ENCODE data around the gene LEKR1. TPM values are rescaled to one million over a fixed set of nuclear protein-coding genes. Genes with fewer than 3 reads are reported as not detected.
A peak's percentile ranks its signal among the peaks of the same experiment; 100 is the strongest.
"Not testable (repeated sequence)": the region's sequence is repeated elsewhere in the genome, so short reads cannot be mapped to it uniquely, and the experiment has no call there.

LEKR1 gene
- total RNA-seq, 1 donor from 2014 or later = 0.27 TPM

DNA sequence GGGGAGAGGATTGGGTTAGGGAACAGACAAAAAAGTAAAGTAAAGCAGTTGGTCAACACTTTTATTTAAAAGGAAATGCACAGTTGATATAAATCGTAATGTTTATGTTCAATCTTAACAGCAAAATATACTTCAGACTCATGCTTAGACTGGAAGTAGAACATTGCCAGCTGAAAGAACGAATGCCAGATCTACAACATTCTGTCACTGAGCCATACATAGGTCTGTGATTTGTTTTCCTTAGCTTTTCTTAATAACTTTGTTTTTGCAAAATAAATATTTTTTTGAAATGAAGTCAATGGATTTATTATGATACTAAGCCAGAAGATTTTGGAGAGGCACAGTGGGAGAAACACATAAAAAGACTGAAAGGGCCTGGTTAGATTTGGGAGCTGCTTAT, 62.0 kb downstream of the LEKR1 start:
- Histone ChIP-seq H3K27me3 (ENCODE audit: insufficient read depth, low read length) (no peaks in the 10 kb centered on the region), H4K20me1 (ENCODE audit: insufficient read depth, low read length) (no peaks in the 10 kb centered on the region), H2AFZ (ENCODE audit: low read depth, low read length) (no peak overlapping the region), H3K4me1 (ENCODE audit: insufficient read depth, low read length) (no peaks in the 10 kb centered on the region), H3K9me3 (ENCODE audit: insufficient read depth, low read depth, low read length) (peaks cover 3% of the 10 kb centered on the region), H3K9ac (ENCODE audit: low read length) (no peak overlapping the region), H3K79me2 (ENCODE audit: insufficient read depth, low read length) (no peaks in the 10 kb centered on the region), H3K4me3 (ENCODE audit: insufficient read depth, low read depth, low read length) (no peak overlapping the region), H3K4me2 (ENCODE audit: low read length) (no peak overlapping the region), H3K27ac (ENCODE audit: low read depth, low read length) (no peak overlapping the region), H3K36me3 (ENCODE audit: insufficient read depth, low read length) (no peaks in the 10 kb centered on the region)
- TF ChIP-seq, protein P1, sequence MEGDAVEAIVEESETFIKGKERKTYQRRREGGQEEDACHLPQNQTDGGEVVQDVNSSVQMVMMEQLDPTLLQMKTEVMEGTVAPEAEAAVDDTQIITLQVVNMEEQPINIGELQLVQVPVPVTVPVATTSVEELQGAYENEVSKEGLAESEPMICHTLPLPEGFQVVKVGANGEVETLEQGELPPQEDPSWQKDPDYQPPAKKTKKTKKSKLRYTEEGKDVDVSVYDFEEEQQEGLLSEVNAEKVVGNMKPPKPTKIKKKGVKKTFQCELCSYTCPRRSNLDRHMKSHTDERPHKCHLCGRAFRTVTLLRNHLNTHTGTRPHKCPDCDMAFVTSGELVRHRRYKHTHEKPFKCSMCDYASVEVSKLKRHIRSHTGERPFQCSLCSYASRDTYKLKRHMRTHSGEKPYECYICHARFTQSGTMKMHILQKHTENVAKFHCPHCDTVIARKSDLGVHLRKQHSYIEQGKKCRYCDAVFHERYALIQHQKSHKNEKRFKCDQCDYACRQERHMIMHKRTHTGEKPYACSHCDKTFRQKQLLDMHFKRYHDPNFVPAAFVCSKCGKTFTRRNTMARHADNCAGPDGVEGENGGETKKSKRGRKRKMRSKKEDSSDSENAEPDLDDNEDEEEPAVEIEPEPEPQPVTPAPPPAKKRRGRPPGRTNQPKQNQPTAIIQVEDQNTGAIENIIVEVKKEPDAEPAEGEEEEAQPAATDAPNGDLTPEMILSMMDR (IDR thresholded peaks at IDR 0.05; ENCODE audit: insufficient read depth, low read depth, low read length) = no peak
- no peak for TF ChIP-seq EZH2 (IDR thresholded peaks at IDR 0.05; ENCODE audit: insufficient read depth, low read length)
- peaks cover 11% of the 10 kb centered on the region for H3K9me3 Mint-ChIP-seq (ENCODE audit: unreplicated experiment)
- H3K27ac Mint-ChIP-seq (ENCODE audit: unreplicated experiment) = no peak overlapping the region
- peaks cover 2% of the 10 kb centered on the region for H3K4me1 Mint-ChIP-seq (ENCODE audit: low read depth, unreplicated experiment)
- no peak for DNase-seq (ENCODE audit: low read depth)
- no peak overlapping the region for H3K4me3 Mint-ChIP-seq (ENCODE audit: unreplicated experiment)
- no peaks in the 10 kb centered on the region for H3K27me3 Mint-ChIP-seq (ENCODE audit: low read depth, unreplicated experiment)
- FAIRE-seq = no peak
- no peaks in the 10 kb centered on the region for H3K36me3 Mint-ChIP-seq (ENCODE audit: low read depth, unreplicated experiment)

DNA sequence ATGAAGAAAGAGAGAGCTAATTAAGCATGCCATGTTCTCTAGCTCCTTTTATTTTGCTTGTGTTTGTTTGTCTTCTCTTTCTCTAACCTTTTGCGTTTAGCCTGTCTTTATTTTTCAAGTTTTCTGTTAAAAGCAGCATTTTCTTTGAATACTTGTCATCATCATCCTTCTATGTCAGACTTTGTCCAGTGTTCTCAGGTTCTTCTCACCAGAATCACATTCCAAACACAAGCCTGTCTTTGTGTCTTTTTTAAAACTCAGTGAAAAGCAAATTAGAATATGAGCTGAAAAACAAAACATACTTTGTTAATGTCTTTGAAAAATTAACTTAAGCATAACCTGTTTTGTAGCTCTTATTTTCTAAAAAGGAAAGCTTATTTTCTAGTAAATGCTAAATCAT, 62.4 kb downstream of the LEKR1 start:
- no peaks in the 10 kb centered on the region for H3K36me3 ChIP-seq (ENCODE audit: insufficient read depth, low read length)
- H3K9me3 Mint-ChIP-seq (ENCODE audit: unreplicated experiment) = peaks cover 9% of the 10 kb centered on the region
- TF ChIP-seq EZH2 (IDR thresholded peaks at IDR 0.05; ENCODE audit: insufficient read depth, low read length) = no peak
- TF ChIP-seq, protein P1 (IDR thresholded peaks at IDR 0.05; ENCODE audit: insufficient read depth, low read depth, low read length) = no peak
- H3K4me3 Mint-ChIP-seq (ENCODE audit: unreplicated experiment) = no peak overlapping the region
- H3K27ac ChIP-seq (ENCODE audit: low read depth, low read length) = no peak overlapping the region
- H3K9ac ChIP-seq (ENCODE audit: low read length) = no peak overlapping the region
- H3K27me3 ChIP-seq (ENCODE audit: insufficient read depth, low read length) = no peaks in the 10 kb centered on the region
- peaks cover 2% of the 10 kb centered on the region for H3K4me1 Mint-ChIP-seq (ENCODE audit: low read depth, unreplicated experiment)
- H3K4me3 ChIP-seq (ENCODE audit: insufficient read depth, low read depth, low read length) = no peak overlapping the region
- H3K27me3 Mint-ChIP-seq (ENCODE audit: low read depth, unreplicated experiment) = no peaks in the 10 kb centered on the region
- H3K27ac Mint-ChIP-seq (ENCODE audit: unreplicated experiment) = no peak overlapping the region
- DNase-seq (ENCODE audit: low read depth) (no peak), FAIRE-seq (no peak)
- H4K20me1 ChIP-seq (ENCODE audit: insufficient read depth, low read length) = no peaks in the 10 kb centered on the region
- H3K9me3 ChIP-seq (ENCODE audit: insufficient read depth, low read depth, low read length) = peaks cover 3% of the 10 kb centered on the region
- no peak overlapping the region for H2AFZ ChIP-seq (ENCODE audit: low read depth, low read length)
- H3K79me2 ChIP-seq (ENCODE audit: insufficient read depth, low read length) = no peaks in the 10 kb centered on the region
- no peaks in the 10 kb centered on the region for H3K4me1 ChIP-seq (ENCODE audit: insufficient read depth, low read length)
- no peaks in the 10 kb centered on the region for H3K36me3 Mint-ChIP-seq (ENCODE audit: low read depth, unreplicated experiment)
- no peak overlapping the region for H3K4me2 ChIP-seq (ENCODE audit: low read length)

DNA sequence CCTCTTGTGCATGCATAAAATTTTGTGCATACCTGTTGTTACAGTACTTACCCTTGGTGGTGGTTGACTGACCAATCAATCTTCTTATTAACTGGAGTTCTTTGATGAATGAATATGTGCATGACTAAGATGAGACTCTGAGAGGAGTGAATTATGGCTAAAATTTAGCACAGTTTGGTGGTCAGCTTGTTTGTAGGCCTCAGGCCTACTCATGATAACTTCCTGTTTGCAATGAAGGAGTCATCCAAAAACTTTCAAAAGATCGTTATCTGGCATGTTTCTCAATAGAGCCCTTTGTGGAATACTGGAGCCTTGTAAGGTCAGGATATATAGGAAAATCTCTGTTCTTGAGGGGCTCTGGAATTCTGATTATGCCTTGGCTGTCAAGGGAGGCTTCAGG, 66.5 kb downstream of the LEKR1 start:
- Histone ChIP-seq H3K79me2 (ENCODE audit: insufficient read depth, low read length) (no peaks in the 10 kb centered on the region), H2AFZ (ENCODE audit: low read depth, low read length) (no peak overlapping the region), H4K20me1 (ENCODE audit: insufficient read depth, low read length) (no peaks in the 10 kb centered on the region), H3K36me3 (ENCODE audit: insufficient read depth, low read length) (no peaks in the 10 kb centered on the region), H3K9ac (ENCODE audit: low read length) (no peak overlapping the region), H3K27ac (ENCODE audit: low read depth, low read length) (no peak overlapping the region), H3K9me3 (ENCODE audit: insufficient read depth, low read depth, low read length) (no peaks in the 10 kb centered on the region), H3K4me1 (ENCODE audit: insufficient read depth, low read length) (no peaks in the 10 kb centered on the region), H3K4me2 (ENCODE audit: low read length) (no peak overlapping the region), H3K27me3 (ENCODE audit: insufficient read depth, low read length) (no peaks in the 10 kb centered on the region), H3K4me3 (ENCODE audit: insufficient read depth, low read depth, low read length) (no peak overlapping the region)
- Mint-ChIP-seq H3K4me3 (ENCODE audit: unreplicated experiment) (no peak overlapping the region), H3K36me3 (ENCODE audit: low read depth, unreplicated experiment) (no peaks in the 10 kb centered on the region), H3K27ac (ENCODE audit: unreplicated experiment) (no peak overlapping the region), H3K4me1 (ENCODE audit: low read depth, unreplicated experiment) (peaks cover 2% of the 10 kb centered on the region), H3K9me3 (ENCODE audit: unreplicated experiment) (peaks cover 8% of the 10 kb centered on the region), H3K27me3 (ENCODE audit: low read depth, unreplicated experiment) (no peaks in the 10 kb centered on the region)
- TF ChIP-seq EZH2 (IDR thresholded peaks at IDR 0.05; ENCODE audit: insufficient read depth, low read length) = no peak
- TF ChIP-seq, protein P1 (IDR thresholded peaks at IDR 0.05; ENCODE audit: insufficient read depth, low read depth, low read length) = no peak
- FAIRE-seq = no peak
- peak; percentile 78 for DNase-seq (ENCODE audit: low read depth)

DNA sequence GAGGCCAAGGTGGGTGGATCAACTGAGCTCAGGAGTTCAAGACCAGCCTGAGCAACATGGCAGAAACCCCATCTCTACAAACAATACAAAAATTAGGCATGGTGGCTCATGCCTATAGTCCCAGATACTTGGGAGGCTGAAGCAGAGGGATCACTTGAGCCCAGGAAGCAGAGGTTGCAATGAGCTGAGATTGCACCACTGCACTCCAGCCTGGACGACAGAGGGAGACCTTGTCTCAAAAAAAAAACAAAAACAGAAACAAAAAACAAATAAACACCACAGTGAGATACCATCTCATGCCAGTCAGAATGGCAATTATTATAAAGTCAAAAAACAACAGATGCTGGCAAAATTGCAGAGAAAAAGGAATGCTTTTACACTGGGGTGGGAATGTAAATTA, 69.2 kb downstream of the LEKR1 start:
- not testable (repeated sequence) for H3K4me3 ChIP-seq (ENCODE audit: insufficient read depth, low read depth, low read length); H4K20me1 ChIP-seq (ENCODE audit: insufficient read depth, low read length); H3K27me3 Mint-ChIP-seq (ENCODE audit: low read depth, unreplicated experiment); H3K27me3 ChIP-seq (ENCODE audit: insufficient read depth, low read length); H3K4me3 Mint-ChIP-seq (ENCODE audit: unreplicated experiment); H3K79me2 ChIP-seq (ENCODE audit: insufficient read depth, low read length); H3K9ac ChIP-seq (ENCODE audit: low read length); H3K27ac ChIP-seq (ENCODE audit: low read depth, low read length); H3K4me2 ChIP-seq (ENCODE audit: low read length); H3K36me3 ChIP-seq (ENCODE audit: insufficient read depth, low read length); H3K4me1 ChIP-seq (ENCODE audit: insufficient read depth, low read length); H3K9me3 ChIP-seq (ENCODE audit: insufficient read depth, low read depth, low read length); H3K27ac Mint-ChIP-seq (ENCODE audit: unreplicated experiment); H3K4me1 Mint-ChIP-seq (ENCODE audit: low read depth, unreplicated experiment); DNase-seq (ENCODE audit: low read depth); FAIRE-seq; H2AFZ ChIP-seq (ENCODE audit: low read depth, low read length); H3K36me3 Mint-ChIP-seq (ENCODE audit: low read depth, unreplicated experiment); H3K9me3 Mint-ChIP-seq (ENCODE audit: unreplicated experiment)
